HEK293T (cell line): ENCODE results near the gene CINP.

Source experiments
- ARNT ChIP-seq: fragments of 450-650 bp; IDR thresholded peaks from 2 replicates; pipeline ENCODE4 v1.6.1; 2017; ENCODE audit warnings: mild to moderate bottlenecking
- ELF4 ChIP-seq: fragments of 450-650 bp; IDR thresholded peaks from 2 replicates; pipeline ENCODE4 v1.6.1; 2017; ENCODE audit warnings: antibody characterized with exemption
- FOXA1 ChIP-seq: fragments of 450-650 bp; IDR thresholded peaks from 2 replicates; pipeline ENCODE4 v1.6.1; 2016; ENCODE audit warnings: mild to moderate bottlenecking
- FOXK2 ChIP-seq: fragments of 450-650 bp; IDR thresholded peaks from 2 replicates; pipeline ENCODE4 v1.6.1; 2016; ENCODE audit warnings: mild to moderate bottlenecking
- FOXM1 ChIP-seq: fragments of 450-650 bp; IDR thresholded peaks from 2 replicates; pipeline ENCODE4 v1.6.1; 2017; ENCODE audit warnings: mild to moderate bottlenecking, borderline replicate concordance
- HDGF ChIP-seq: fragments of 450-650 bp; IDR thresholded peaks from 2 replicates; pipeline ENCODE4 v1.6.1; 2017; ENCODE audit warnings: antibody characterized with exemption, borderline replicate concordance
- SP1 ChIP-seq: fragments of 450-650 bp; IDR thresholded peaks from 2 replicates; pipeline ENCODE4 v1.6.1; 2017
- SUZ12 ChIP-seq: fragments of 450-650 bp; IDR thresholded peaks from 2 replicates; pipeline ENCODE4 v1.6.1; 2016; ENCODE audit warnings: mild to moderate bottlenecking
- TARDBP ChIP-seq: fragments of 450-650 bp; IDR thresholded peaks from 2 replicates; pipeline ENCODE4 v1.6.1; 2016
- ZNF384 ChIP-seq: fragments of 450-650 bp; IDR thresholded peaks from 2 replicates; pipeline ENCODE4 v1.6.1; 2016

- TF ChIP-seq TARDBP: no peak
- no peak for TF ChIP-seq FOXK2
- no peak for TF ChIP-seq ZNF384
- no peak for TF ChIP-seq FOXM1
- TF ChIP-seq SP1: no peak
- no peak for TF ChIP-seq HDGF
- TF ChIP-seq ARNT: no peak
- TF ChIP-seq SUZ12: no peak
- TF ChIP-seq ELF4: no peak
- no peak for TF ChIP-seq FOXA1
Measured at GRCh38 chr14:102345232-102345631, 17.5 kb downstream of the CINP start.
